GM23338 (cell line): ENCODE results near the gene GRID1. TPM values are rescaled to one million over a fixed set of nuclear protein-coding genes. Genes with fewer than 3 reads are reported as not detected.

ENCODE experiments used
- ATAC-seq: fragments of 200-7000 bp; cut with Tn5 transposase; 3 replicates; pipeline ENCODE4 v1.9.1; 2020
- DNase-seq: peaks from one replicate; pipeline ENCODE4 v3.0.0-alpha.2; 2015; ENCODE audit warnings: low spot score
- H2AFZ ChIP-seq: fragments of 200-600 bp; sonication (generic); 2 replicates; pipeline ENCODE4 v1.8.0; 2016; ENCODE audit warnings: antibody characterized with exemption, mild to moderate bottlenecking, moderate library complexity
- H3F3A ChIP-seq: fragments of 200-600 bp; sonication (generic); replicated peaks from 2 replicates; pipeline ENCODE4 v1.8.0; 2017; ENCODE audit warnings: antibody characterized with exemption, mixed run types, low read depth
- H3K27ac ChIP-seq: fragments of 200-600 bp; sonication (generic); 2 replicates; pipeline ENCODE4 v1.6.1; 2016; ENCODE audit warnings: low read depth
- H3K27me3 ChIP-seq: fragments of 200-600 bp; sonication (generic); 2 replicates; pipeline ENCODE4 v1.8.0; 2016; ENCODE audit warnings: mild to moderate bottlenecking, mixed run types, moderate library complexity; ENCODE audit not compliant: insufficient read depth
- H3K36me3 ChIP-seq: fragments of 200-600 bp; sonication (generic); 2 replicates; pipeline ENCODE4 v1.8.0; 2016; ENCODE audit warnings: mild to moderate bottlenecking; ENCODE audit not compliant: insufficient read depth
- H3K4me1 ChIP-seq: fragments of 200-600 bp; sonication (generic); 2 replicates; pipeline ENCODE4 v1.8.0; 2016; ENCODE audit warnings: mild to moderate bottlenecking, moderate library complexity; ENCODE audit not compliant: insufficient read depth
- H3K4me2 ChIP-seq: fragments of 200-600 bp; sonication (generic); 2 replicates; pipeline ENCODE4 v1.7.1; 2017; ENCODE audit warnings: mixed run types
- H3K4me3 ChIP-seq: fragments of 200-600 bp; sonication (generic); 2 replicates; pipeline ENCODE4 v1.6.1; 2016; ENCODE audit warnings: mixed run types
- H3K79me2 ChIP-seq: fragments of 200-600 bp; sonication (generic); replicated peaks from 2 replicates; pipeline ENCODE4 v1.8.0; 2017; ENCODE audit warnings: mild to moderate bottlenecking; ENCODE audit not compliant: insufficient read depth
- H3K9me2 ChIP-seq: fragments of 200-600 bp; sonication (generic); 2 replicates; pipeline ENCODE4 v1.8.0; 2017; ENCODE audit not compliant: insufficient read depth
- H4K20me1 ChIP-seq: fragments of 200-600 bp; sonication (generic); replicated peaks from 2 replicates; pipeline ENCODE4 v1.8.0; 2017; ENCODE audit warnings: mild to moderate bottlenecking; ENCODE audit not compliant: insufficient read depth
- H3K27ac Mint-ChIP-seq: 2 replicates; pipeline ENCODE4 v1.8.0; 2020; ENCODE audit warnings: inconsistent platforms, mild to moderate bottlenecking, moderate library complexity, mixed read lengths
- H3K27me3 Mint-ChIP-seq: 3 replicates; pipeline ENCODE4 v1.8.0; 2022; ENCODE audit warnings: low read depth, mild to moderate bottlenecking, moderate library complexity, mixed read lengths, inconsistent platforms; ENCODE audit not compliant: insufficient read depth, poor library complexity
- H3K36me3 Mint-ChIP-seq: 3 replicates; pipeline ENCODE4 v1.8.0; 2021; ENCODE audit warnings: low read depth, mild to moderate bottlenecking, inconsistent platforms, moderate library complexity, mixed read lengths
- H3K4me1 Mint-ChIP-seq: 3 replicates; pipeline ENCODE4 v1.8.0; 2020; ENCODE audit warnings: mild to moderate bottlenecking, inconsistent platforms, mixed read lengths
- H3K4me3 Mint-ChIP-seq: 3 replicates; pipeline ENCODE4 v1.8.0; 2021; ENCODE audit warnings: moderate library complexity, mild to moderate bottlenecking, inconsistent platforms, mixed read lengths
- H3K9me3 Mint-ChIP-seq: 3 replicates; pipeline ENCODE4 v1.8.0; 2020; ENCODE audit warnings: moderate library complexity, mild to moderate bottlenecking, inconsistent platforms, mixed read lengths
- CREB1 ChIP-seq: fragments of 250-450 bp; sonication (Bioruptor Pico); IDR thresholded peaks from 2 replicates; pipeline ENCODE4 v1.5.0; 2020; ENCODE audit warnings: low read depth, mild to moderate bottlenecking, moderate library complexity
- EZH2phosphoT487 ChIP-seq: fragments of 200-600 bp; sonication (generic); IDR thresholded peaks from one replicate; pipeline ENCODE4 v1.8.1; 2018; ENCODE audit warnings: antibody characterized with exemption; ENCODE audit not compliant: unreplicated experiment
- POLR2AphosphoS5 ChIP-seq: IDR thresholded peaks from 2 replicates; pipeline ENCODE4 v1.6.1; 2016; ENCODE audit warnings: antibody characterized with exemption, low read depth
- ZNF331 ChIP-seq: fragments of 250-450 bp; sonication (Bioruptor Pico); IDR thresholded peaks from 2 replicates; pipeline ENCODE4 v1.5.0; 2020; ENCODE audit warnings: low read depth, mild to moderate bottlenecking, moderate library complexity
- polyA plus RNA-seq: library from polyadenylated mRNA; unstranded; fragments of >200 nt; fragmentation: Nextera tagmentation; extraction: Ambion mirVana; gene quantifications from 2 replicates; pipeline ENCODE4 v1.2.1, GENCODE V29; 2016
- total RNA-seq: library from RNA; depleted of rRNA; stranded (reverse); fragments of >200 nt; shearing (Covaris generic); gene quantifications from 2 replicates; pipeline ENCODE4 v1.2.3, GENCODE V29; 2014
- TF ChIP-seq, protein P1 (sequence below): IDR thresholded peaks from 2 replicates; pipeline ENCODE4 v1.6.1; 2016; ENCODE audit warnings: antibody characterized with exemption
- TF ChIP-seq, protein P2 (sequence below): fragments of 250-450 bp; sonication (Bioruptor Pico); IDR thresholded peaks from 2 replicates; pipeline ENCODE4 v1.5.0; 2020; ENCODE audit warnings: mild to moderate bottlenecking, moderate library complexity
- TF ChIP-seq, protein P3 (sequence below), 2 experiments: fragments of 200-600 bp in 1 of 2; sonication (generic) in 1 of 2; conservative IDR thresholded peaks; 2 replicates each; pipeline versions ENCODE4 v1.5.1 to v1.6.1; 2016 to 2017; ENCODE audit warnings: antibody characterized with exemption in 2 of 2, low read depth in 2 of 2, mild to moderate bottlenecking in 2 of 2, moderate library complexity in 1 of 2

GRID1 gene
- total and polyA plus RNA-seq, 2 experiments from 2014 or later = 0.14 to 0.15 TPM

DNA sequence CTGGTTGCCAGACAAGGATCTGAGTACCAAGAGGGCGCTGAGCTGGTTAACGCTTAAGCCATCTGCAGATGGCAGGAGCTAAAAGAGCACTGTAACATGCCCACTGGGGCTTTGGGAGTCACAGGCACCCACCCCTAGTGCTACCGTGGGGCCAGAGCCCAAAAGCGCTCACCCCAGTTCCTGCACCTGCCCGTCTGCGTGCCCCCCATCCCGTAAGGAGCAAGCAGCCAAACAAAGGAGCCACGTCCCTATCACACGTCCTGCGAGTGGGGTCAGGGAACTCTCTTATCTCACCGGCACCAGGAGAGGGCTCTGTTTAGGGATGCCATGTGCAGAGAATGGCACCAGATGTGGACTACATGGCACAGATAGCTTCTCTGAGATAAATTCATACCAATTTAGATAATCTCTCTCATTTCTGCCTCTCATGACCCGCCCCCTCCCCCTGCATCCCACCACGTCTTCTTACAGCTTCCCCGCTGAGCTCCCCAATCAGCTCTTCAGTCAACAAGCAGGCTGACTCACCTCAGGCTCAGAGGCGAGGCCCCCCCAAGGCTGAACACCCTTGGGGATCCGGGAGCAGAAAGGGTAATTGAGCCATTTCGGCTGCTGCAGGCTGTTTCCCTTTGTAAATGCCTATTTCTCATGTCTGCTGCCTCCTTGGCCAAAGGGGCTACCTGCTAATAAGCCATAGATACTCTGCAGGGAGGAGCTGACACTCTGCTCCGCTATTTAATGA lies 235.7 kb downstream of the GRID1 start:
- H3K27ac Mint-ChIP-seq = no peak overlapping the region
- no peak overlapping the region for H3K27ac ChIP-seq
- ATAC-seq = no peak

More for the DNA sequence above, 235.7 kb downstream of the GRID1 start:
- H3K27me3 ChIP-seq = no peaks in the 10 kb centered on the region
- H3K36me3 ChIP-seq = no peaks in the 10 kb centered on the region
- Mint-ChIP-seq H3K36me3 (peaks cover 6% of the 10 kb centered on the region; the same call in 2 of the 3 replicates), H3K27me3 (peaks cover 6% of the 10 kb centered on the region), H3K9me3 (peaks cover 64% of the 10 kb centered on the region), H3K4me1 (no peaks in the 10 kb centered on the region), H3K4me3 (no peak overlapping the region)
- no peak for DNase-seq
- no peaks in the 10 kb centered on the region for H3K9me2 ChIP-seq
- H3K4me1 ChIP-seq = no peaks in the 10 kb centered on the region
- no peak overlapping the region for H2AFZ ChIP-seq
- H3K4me3 ChIP-seq = no peak overlapping the region
- TF ChIP-seq ZNF331 (CRISPR knock-in tag) (no peak), POLR2AphosphoS5 (no peak), EZH2phosphoT487 (no peak), CREB1 (CRISPR knock-in tag) (no peak)
- TF ChIP-seq, protein P1, sequence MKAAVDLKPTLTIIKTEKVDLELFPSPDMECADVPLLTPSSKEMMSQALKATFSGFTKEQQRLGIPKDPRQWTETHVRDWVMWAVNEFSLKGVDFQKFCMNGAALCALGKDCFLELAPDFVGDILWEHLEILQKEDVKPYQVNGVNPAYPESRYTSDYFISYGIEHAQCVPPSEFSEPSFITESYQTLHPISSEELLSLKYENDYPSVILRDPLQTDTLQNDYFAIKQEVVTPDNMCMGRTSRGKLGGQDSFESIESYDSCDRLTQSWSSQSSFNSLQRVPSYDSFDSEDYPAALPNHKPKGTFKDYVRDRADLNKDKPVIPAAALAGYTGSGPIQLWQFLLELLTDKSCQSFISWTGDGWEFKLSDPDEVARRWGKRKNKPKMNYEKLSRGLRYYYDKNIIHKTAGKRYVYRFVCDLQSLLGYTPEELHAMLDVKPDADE = no peak
- TF ChIP-seq, protein P2, sequence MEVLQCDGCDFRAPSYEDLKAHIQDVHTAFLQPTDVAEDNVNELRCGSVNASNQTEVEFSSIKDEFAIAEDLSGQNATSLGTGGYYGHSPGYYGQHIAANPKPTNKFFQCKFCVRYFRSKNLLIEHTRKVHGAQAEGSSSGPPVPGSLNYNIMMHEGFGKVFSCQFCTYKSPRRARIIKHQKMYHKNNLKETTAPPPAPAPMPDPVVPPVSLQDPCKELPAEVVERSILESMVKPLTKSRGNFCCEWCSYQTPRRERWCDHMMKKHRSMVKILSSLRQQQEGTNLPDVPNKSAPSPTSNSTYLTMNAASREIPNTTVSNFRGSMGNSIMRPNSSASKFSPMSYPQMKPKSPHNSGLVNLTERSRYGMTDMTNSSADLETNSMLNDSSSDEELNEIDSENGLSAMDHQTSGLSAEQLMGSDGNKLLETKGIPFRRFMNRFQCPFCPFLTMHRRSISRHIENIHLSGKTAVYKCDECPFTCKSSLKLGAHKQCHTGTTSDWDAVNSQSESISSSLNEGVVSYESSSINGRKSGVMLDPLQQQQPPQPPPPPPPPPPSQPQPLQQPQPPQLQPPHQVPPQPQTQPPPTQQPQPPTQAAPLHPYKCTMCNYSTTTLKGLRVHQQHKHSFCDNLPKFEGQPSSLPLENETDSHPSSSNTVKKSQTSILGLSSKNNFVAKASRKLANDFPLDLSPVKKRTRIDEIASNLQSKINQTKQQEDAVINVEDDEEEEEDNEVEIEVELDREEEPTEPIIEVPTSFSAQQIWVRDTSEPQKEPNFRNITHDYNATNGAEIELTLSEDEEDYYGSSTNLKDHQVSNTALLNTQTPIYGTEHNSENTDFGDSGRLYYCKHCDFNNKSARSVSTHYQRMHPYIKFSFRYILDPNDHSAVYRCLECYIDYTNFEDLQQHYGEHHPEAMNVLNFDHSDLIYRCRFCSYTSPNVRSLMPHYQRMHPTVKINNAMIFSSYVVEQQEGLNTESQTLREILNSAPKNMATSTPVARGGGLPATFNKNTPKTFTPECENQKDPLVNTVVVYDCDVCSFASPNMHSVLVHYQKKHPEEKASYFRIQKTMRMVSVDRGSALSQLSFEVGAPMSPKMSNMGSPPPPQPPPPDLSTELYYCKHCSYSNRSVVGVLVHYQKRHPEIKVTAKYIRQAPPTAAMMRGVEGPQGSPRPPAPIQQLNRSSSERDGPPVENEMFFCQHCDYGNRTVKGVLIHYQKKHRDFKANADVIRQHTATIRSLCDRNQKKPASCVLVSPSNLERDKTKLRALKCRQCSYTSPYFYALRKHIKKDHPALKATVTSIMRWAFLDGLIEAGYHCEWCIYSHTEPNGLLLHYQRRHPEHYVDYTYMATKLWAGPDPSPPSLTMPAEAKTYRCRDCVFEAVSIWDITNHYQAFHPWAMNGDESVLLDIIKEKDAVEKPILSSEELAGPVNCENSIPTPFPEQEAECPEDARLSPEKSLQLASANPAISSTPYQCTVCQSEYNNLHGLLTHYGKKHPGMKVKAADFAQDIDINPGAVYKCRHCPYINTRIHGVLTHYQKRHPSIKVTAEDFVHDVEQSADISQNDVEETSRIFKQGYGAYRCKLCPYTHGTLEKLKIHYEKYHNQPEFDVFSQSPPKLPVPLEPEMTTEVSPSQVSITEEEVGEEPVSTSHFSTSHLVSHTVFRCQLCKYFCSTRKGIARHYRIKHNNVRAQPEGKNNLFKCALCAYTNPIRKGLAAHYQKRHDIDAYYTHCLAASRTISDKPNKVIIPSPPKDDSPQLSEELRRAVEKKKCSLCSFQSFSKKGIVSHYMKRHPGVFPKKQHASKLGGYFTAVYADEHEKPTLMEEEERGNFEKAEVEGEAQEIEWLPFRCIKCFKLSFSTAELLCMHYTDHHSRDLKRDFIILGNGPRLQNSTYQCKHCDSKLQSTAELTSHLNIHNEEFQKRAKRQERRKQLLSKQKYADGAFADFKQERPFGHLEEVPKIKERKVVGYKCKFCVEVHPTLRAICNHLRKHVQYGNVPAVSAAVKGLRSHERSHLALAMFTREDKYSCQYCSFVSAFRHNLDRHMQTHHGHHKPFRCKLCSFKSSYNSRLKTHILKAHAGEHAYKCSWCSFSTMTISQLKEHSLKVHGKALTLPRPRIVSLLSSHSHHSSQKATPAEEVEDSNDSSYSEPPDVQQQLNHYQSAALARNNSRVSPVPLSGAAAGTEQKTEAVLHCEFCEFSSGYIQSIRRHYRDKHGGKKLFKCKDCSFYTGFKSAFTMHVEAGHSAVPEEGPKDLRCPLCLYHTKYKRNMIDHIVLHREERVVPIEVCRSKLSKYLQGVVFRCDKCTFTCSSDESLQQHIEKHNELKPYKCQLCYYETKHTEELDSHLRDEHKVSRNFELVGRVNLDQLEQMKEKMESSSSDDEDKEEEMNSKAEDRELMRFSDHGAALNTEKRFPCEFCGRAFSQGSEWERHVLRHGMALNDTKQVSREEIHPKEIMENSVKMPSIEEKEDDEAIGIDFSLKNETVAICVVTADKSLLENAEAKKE = no peak
- TF ChIP-seq, protein P3, sequence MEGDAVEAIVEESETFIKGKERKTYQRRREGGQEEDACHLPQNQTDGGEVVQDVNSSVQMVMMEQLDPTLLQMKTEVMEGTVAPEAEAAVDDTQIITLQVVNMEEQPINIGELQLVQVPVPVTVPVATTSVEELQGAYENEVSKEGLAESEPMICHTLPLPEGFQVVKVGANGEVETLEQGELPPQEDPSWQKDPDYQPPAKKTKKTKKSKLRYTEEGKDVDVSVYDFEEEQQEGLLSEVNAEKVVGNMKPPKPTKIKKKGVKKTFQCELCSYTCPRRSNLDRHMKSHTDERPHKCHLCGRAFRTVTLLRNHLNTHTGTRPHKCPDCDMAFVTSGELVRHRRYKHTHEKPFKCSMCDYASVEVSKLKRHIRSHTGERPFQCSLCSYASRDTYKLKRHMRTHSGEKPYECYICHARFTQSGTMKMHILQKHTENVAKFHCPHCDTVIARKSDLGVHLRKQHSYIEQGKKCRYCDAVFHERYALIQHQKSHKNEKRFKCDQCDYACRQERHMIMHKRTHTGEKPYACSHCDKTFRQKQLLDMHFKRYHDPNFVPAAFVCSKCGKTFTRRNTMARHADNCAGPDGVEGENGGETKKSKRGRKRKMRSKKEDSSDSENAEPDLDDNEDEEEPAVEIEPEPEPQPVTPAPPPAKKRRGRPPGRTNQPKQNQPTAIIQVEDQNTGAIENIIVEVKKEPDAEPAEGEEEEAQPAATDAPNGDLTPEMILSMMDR (conservative IDR thresholded peaks at IDR 0.05; ENCODE audit: low read depth in 2 of 2) = no peak
- H3K79me2 ChIP-seq = no peaks in the 10 kb centered on the region
- H3F3A ChIP-seq = no peaks in the 10 kb centered on the region
- no peak overlapping the region for H3K4me2 ChIP-seq
- no peaks in the 10 kb centered on the region for H4K20me1 ChIP-seq
